AG08395 (cell line): ENCODE measurements around the gene PNMA8A.

ENCODE experiments used
- DNase-seq: peaks from one replicate; pipeline ENCODE4 v3.0.0; 2012; ENCODE audit warnings: mixed read lengths, low spot score

PNMA8A gene

GRCh38 chr19:46427518-46428045 is 43.8 kb downstream of the PNMA8A start:
- no peak for DNase-seq

- peak; percentile 98 for DNase-seq
These were observed 44.7 kb downstream of the PNMA8A start for GRCh38 chr19:46426506-46427162.

- DNase-seq, result no peak
These were observed 45.3 kb downstream of the PNMA8A start for GRCh38 chr19:46426035-46426505.

GRCh38 chr19:46423188-46423587 is 48.2 kb downstream of the PNMA8A start:
- DNase-seq, result no peak

GRCh38 chr19:46422344-46422743 is 49.0 kb downstream of the PNMA8A start:
- no peak for DNase-seq

GRCh38 chr19:46420056-46420455 is 51.3 kb downstream of the PNMA8A start:
- no peak for DNase-seq
